GM19455 (cell line): ENCODE results near the gene HK3.

Experiments
- ATAC-seq: cut with Tn5 transposase; IDR thresholded peaks from one replicate; pipeline ENCODE4 v1.9.1; 2021; ENCODE audit not compliant: unreplicated experiment

Gene HK3

DNA sequence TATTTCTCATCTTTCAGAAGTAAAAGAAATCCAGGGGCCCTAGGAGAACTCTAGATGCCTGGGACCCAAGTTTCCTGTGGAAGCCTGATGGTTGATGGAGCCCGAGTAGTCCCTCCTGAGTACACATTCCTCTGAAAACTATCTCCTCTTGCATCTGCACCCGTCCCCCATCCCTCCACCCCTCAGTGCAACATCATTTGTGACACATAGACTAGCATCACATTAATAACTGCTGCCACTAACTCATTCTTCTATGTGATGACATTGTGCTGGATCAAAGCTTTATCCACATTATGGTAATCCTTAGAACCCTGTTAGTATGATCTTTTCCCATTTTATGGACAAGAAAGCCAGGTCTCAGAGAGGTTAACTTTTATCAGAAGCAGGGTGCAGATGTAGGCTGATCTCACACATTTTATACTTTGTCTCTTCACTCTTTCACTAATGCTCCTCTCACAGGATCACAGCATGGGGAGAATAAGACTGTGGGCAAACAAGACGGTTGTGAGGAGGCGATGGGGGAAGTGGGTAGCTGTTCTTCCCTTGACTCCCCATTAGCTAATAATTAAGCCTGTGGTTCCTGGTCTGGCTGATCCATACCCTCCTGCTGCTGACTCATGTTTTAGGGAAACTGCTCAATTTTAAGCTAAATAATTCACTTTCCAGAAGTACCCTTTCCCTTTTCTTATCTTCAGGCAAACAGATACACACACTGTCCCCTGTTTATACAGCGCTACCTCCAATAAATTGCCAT, 3.9 kb upstream of the HK3 start:
- no peak for ATAC-seq

DNA sequence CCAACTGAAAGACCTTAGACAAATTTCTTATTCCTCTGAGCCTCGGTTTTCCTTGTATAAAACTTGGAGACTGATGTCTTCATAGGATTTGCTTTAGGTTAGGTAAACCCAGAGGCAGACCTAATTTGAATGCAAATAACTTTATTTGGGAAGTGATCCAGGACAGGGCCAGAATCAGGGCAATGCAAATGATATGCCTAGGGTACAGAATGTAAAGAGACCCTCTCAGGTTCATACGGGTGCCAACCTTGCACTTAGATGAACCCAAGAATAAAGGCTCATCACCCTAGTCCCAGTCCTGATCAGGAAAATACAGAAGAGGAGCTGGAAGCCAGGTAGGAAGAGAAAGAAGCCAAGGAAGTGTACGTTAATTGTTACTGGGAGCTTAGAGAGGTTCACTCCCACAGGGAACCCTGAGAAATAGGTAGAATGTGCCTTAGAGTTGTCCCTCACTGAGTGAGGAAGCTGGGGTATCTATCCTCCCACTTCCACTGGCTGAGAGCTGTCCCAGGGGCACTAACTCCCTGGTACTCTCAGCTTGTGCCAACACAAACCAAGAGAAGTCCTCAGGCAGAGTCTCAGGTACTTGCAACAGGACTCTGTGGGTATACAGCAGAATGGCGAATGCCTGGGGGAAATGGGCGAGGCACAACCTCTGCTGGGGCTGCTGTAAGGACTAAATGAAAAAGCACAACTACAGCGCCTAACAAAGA, 3.1 kb upstream of the HK3 start:
- no peak for ATAC-seq

DNA sequence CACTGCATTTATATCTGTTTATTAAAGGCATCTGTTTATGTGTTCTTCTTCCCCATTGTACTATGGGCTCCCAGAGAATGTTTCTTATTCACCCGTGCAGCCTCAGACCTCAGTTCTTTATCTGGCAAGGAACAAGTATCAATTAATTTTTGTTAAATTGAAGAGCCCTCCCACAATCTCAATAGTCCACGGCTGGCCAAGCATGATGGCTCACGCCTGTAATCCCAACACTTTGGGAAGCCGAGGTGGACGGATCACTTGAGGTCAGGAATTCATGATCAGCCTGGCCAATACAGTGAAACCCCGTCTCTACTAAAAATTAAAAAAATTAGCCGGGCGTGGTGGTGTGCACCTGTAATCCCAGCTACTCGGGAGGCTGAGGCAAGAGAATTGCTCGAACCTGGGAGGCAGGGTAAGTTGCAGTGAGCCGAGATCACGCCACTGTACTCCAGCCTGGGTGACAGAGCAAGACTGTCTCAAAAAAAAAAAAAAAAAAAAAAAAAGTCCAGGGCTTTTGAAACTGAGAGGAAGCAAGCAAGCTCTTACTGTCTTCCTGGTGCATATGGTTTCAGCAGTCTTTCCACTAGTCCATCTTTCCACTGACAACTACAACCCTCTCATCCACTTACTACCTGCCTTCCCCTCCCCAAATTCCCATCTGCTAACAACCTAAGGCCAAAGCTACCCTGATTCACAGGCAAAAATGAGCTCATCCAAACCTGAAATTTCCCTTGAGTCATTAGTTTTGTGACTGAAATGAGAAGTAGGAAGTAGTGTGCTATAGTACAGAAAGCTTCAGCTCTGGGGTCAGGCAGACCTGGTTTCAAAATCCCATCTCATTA, 2.3 kb upstream of the HK3 start:
- no peak for ATAC-seq

DNA sequence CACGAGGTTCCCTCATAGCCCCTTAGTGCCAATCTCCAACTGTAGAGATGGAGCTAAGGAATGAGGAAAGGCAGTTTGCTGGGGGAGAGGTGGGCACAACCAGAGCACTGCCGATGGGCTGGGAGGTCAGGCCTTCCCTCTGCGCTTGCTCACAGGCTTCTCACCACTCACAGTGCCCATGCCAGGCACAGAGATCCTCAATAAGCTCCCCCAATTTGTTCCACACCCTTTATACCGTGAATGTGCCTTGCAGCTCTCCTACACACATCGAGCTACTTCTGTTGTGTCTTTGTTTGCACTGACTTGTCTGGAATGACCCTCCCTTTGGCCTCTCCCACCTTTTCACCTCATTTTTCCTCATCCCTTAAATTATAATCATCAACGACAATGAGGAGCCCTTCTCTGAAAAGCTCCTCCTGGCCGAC, 1.6 kb upstream of the HK3 start:
- ATAC-seq, result no peak

- ATAC-seq, result no peak
These were observed 1.0 kb upstream of the HK3 start for GRCh38 chr5:176899946-176900779.

- no peak for ATAC-seq
These were observed 1.9 kb downstream of the HK3 start for GRCh38 chr5:176897263-176897662.

DNA sequence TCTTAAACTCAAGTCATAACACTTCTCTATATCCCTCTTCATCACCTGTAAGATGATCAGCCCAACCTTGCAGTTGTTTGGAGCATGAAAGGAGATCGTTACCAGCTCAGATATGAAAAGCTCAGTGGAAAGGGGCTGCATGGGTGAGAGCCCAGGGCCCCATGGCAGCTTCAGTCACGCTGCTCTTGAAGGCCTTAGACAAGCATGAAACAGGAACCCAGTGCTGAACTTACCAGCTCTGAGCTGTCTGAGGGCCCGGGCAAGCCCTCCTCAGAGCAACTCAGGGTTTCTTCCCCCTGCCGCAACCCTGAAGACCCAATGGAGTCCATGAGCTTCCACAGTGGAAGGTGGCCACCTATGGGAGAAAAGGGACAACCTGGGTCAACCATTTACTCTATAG, 3.3 kb downstream of the HK3 start:
- no peak for ATAC-seq

GRCh38 chr5:176894298-176894697, 4.8 kb downstream of the HK3 start:
- no peak for ATAC-seq

DNA sequence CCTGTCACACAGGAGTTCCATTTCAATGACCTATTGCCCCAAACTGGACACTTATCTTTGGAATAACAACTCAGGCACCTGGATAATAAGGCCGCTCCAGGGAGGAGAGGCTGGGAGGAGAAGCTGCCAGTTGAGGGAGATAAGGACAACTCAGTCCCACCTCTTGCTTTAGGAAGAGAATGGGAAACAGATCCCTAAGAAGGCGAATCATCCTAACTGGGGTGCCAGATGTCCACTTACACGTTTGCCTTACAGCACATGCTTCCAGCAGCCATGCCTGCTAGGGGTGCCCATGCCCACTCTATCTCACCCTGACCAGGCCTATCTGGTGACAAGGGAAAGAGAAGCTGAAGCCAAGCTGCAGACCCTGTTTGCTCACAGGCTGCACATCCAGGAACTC, 6.5 kb downstream of the HK3 start:
- no peak for ATAC-seq

DNA sequence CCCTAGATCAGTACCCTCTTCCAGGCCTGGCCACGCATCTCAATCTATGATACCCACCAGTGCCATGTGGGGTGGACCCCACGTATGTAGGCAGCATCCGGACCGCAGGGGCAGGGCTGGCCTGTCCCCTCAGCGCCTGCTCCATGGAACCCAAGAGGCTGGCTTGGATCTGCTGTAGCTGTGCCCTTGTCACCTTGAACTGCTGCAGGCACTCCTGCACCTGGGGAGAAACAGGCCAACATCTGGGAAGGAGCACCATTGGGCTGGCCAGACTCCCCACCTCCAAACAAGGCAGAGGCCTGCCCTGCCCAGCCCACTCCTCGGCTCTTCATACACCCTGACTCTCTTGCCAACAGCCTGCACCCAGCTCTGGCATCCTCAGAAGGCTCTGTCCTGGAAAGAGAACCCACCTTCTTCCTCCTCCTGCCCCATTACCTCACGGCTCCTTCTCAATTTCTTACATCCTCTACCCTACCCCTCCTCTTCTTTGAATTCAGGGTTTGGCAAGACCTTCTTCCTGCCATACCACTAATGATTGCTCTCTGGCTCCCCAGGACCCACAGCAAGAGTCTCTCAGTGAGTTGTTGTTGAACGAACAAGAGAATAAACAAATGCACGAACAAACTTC, 7.7 kb downstream of the HK3 start:
- ATAC-seq, result no peak

DNA sequence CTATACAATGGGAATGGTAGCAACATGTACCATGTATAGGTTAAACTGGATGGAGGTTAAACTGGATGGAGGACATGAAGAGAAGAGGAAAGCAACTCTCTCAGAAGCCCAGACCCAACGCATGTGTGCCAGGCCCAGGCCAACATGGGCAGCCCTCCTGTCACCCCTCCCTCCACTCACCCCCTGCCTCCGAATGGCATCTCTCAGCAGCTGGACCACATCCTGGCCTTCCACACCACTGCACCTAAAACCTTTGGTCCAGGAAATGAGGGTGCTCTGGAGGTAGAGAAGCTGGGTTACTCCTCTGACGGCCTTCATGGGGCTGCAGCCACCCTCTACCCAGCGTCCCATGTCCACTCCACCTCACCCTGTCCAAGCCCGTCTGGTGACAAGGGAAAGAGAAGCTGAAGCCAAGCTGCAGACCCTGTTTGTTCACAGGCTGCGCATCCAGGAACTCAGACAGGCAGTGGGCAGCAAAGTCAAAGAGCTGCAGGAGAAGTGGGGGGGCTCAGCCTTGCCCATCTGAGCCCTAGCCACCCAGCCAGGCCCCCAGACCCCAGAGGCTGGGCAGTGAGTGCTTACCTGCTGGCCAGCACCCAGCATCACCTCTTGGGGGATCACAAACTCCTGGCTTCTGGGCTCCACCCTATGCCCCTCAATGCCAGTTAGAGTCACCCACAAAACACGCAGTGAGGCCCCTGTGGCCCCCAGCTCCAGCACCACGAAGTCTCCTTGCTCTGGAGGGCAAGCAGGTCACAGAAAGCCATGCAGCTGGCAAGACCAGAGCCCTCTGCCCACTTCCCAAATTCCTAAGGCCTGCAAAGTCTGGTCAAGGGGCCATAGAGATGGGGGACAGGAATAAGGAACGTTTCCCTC, 8.5 kb downstream of the HK3 start:
- no peak for ATAC-seq

DNA sequence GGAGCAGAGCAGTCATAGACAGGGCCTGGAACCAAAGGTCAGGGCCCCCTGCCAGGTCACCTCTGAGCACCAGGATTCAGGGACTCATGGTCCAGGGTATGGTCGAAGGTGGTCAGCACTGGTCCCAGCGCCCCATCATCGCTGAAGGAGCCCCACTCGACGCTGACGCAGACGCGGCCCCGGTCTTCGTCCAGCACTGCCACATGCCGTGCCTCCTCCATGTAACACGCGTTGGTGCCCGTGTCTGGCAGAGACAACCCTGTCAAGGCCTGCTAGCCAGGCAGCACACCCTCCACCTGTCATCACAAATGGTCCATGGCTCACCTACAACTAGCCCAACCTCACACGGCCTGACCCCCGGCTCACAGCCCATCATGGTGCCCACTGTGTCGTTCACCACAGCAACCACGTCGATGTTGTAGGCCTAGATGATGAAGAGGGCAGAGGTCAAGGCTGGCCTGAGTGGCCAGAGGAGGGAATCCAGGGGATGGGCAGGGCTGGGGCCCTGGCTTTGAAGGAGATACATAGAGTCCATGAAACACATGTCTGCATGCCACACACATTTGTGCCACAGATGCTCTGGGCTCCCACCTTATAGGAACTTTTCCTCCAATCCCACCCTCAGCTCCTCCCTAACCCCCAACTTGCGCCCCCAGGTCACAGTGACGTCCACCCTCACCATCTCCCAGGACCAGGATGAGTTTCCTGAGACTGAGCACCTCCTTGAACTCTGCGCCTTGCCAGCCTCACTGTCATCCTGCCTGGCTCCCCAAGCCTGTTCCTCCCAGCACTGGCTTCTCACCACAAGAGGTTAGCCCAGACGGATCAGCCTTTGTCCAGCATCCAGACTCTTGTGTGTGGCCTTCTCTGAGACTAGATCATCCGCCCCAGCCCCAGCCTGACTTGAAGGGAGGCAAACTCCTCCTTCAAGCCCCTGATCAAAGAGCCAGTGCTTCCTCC, 9.5 kb downstream of the HK3 start:
- no peak for ATAC-seq

GRCh38 chr5:176888865-176889165, 10.3 kb downstream of the HK3 start:
- ATAC-seq, result no peak

DNA sequence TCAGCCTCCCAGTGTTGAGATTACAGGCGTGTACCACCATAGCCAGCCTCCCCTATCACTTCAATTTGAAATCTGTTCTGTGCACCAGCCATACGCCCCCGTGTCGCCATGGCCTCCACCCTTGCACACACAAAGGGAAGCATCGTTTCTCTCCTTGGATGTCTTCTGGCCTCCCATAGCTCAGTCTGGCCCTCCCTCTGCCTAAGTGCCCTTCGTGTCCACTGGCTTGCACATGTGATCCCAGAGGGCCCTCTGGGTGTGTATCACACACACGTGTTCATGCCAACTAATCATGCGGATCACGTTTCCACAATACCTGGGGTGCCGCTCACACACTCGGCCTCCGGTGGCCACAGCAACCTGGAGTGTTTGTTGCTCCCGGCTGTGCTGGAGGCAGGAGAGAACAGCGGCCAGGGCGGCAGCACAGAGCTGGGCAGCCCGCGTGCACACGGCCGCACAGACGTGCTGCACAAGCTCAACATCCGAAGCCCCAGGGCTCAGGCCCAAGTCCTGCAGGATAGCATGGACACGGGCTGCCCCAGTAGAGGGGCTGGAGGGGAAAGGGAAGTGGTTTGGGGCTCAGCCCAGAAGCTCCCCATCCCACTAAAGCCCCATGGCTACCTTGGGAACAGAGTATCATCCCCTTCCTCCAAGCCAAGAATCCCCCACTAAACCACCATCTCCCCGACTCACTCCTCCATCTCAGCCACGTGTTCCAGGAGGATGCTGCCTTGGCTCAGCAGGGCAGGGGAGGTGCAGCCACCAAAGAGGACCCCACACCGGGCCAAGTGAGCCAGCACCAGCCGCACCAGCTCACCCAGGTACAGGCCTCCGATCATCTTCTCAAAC, 10.9 kb downstream of the HK3 start:
- ATAC-seq, result no peak

GRCh38 chr5:176887252-176887849, 11.8 kb downstream of the HK3 start:
- no peak for ATAC-seq

- no peak for ATAC-seq
These were observed 12.6 kb downstream of the HK3 start for GRCh38 chr5:176886336-176887251.
